HG03064 (cell line): Measurements from ENCODE around the gene TIMM17B.
"Not testable (repeated sequence)": the region's sequence is repeated elsewhere in the genome, so short reads cannot be mapped to it uniquely, and the experiment has no call there.

ENCODE experiments used
- ATAC-seq: cut with Tn5 transposase; IDR thresholded peaks from one replicate; pipeline ENCODE4 v1.9.1; 2021; ENCODE audit warnings: low read depth; ENCODE audit not compliant: unreplicated experiment

Gene TIMM17B

GRCh38 chrX:48897157-48897624 lies 377 bp downstream of the TIMM17B start:
- ATAC-seq, result peak; percentile 10

- ATAC-seq, result no peak
These were observed 957 bp downstream of the TIMM17B start for GRCh38 chrX:48896611-48897011.

DNA sequence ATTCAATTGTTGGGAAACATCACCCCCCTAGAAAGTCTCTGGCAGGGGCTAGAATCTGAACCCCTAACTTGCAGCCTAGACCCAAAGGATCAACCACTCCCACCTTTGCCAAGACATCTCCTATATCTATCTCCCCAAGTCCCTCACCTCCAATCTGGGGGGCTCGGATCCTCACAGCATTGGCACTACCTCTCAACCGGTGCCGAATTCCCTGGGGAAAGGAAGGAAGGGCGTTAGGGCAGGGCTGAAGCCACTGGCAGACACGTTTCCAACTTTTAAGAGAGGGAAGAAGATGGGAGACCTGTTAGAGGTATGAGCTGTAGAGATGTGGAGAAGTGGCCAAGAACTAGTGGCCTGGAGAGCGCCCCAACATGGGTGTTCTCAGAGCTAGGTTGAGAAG lies 2.7 kb downstream of the TIMM17B start:
- no peak for ATAC-seq

- no peak for ATAC-seq
These were observed 3.8 kb downstream of the TIMM17B start for GRCh38 chrX:48893556-48894348.

GRCh38 chrX:48892896-48893295 lies 4.7 kb downstream of the TIMM17B start:
- no peak for ATAC-seq

GRCh38 chrX:48891402-48892288 lies 5.9 kb downstream of the TIMM17B start:
- ATAC-seq, result peak; percentile 74

GRCh38 chrX:48890934-48891401 lies 6.6 kb downstream of the TIMM17B start:
- ATAC-seq, result peak; percentile 44

- no peak for ATAC-seq
These were observed 7.2 kb downstream of the TIMM17B start for GRCh38 chrX:48890296-48890925.

DNA sequence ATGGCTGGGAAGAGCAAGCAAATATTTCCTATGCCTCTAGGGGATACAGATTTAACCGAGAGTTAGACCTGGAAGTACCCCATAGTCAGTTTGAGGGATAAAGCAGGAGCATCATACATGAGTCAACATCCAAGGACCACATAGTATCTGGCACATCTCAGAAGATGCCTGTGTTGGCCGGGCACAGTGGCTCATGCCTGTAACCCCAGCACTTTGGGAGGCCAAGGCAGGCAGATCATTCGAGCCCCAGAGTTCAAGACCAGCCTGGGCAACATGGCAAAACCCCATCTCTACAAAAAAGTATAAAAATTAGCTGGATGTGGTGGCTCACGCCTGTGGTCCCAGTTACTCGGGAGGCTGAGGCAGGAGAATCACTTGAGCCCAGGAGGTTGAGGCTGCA lies 11.0 kb downstream of the TIMM17B start:
- ATAC-seq, result not testable (repeated sequence)

GRCh38 chrX:48883729-48884128 lies 13.8 kb downstream of the TIMM17B start:
- no peak for ATAC-seq

GRCh38 chrX:48876944-48877343 lies 20.6 kb downstream of the TIMM17B start:
- ATAC-seq, result not testable (repeated sequence)

- ATAC-seq, result not testable (repeated sequence)
These were observed 25.6 kb downstream of the TIMM17B start for GRCh38 chrX:48872017-48872416.

GRCh38 chrX:48864210-48864609 lies 33.4 kb downstream of the TIMM17B start:
- ATAC-seq, result no peak

GRCh38 chrX:48854898-48855297 lies 42.7 kb downstream of the TIMM17B start:
- no peak for ATAC-seq

GRCh38 chrX:48854121-48854804 lies 43.3 kb downstream of the TIMM17B start:
- not testable (repeated sequence) for ATAC-seq

GRCh38 chrX:48853494-48853893 lies 44.1 kb downstream of the TIMM17B start:
- ATAC-seq, result not testable (repeated sequence)

- ATAC-seq, result no peak
These were observed 44.7 kb downstream of the TIMM17B start for GRCh38 chrX:48852857-48853256.

DNA sequence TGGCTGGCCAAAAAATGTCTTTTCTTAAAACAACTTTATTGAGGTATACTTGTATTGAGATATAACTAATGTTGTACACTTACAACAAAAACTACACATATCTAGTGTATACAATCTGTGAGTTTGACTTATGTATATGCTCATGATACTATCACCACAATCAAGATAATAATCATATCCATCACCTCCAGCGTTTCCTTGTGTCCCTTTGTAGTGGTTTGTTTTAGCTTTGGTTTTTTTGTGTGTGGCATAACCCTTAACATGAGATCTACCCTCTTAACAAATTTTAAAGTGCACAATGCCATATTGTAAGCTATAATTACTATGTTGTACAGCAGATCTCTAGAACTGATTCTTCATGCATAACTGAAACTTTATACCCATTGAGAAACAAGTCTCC lies 48.7 kb downstream of the TIMM17B start:
- ATAC-seq, result no peak
